ENCODE data around the gene HEATR1.
"Not testable (repeated sequence)": the region's sequence is repeated elsewhere in the genome, so short reads cannot be mapped to it uniquely, and the experiment has no call there.

Gene HEATR1

GRCh38 chr1:236589531-236589930, 14.8 kb downstream of the HEATR1 start:
- no peak for DNase-seq (ENCODE audit: low read depth in 2 of 2)

- DNase-seq (ENCODE audit: low read depth in 2 of 2) = no peak
Measured at GRCh38 chr1:236581528-236581927, 22.8 kb downstream of the HEATR1 start.

- not testable (repeated sequence) for DNase-seq (ENCODE audit: low read depth in 2 of 2)
Measured at GRCh38 chr1:236580404-236580803, 23.9 kb downstream of the HEATR1 start.

GRCh38 chr1:236578661-236579060, 25.7 kb downstream of the HEATR1 start:
- no peak for DNase-seq (ENCODE audit: low read depth in 2 of 2)

GRCh38 chr1:236577041-236577440, 27.3 kb downstream of the HEATR1 start:
- not testable (repeated sequence) for DNase-seq (ENCODE audit: low read depth in 2 of 2)

- no peak for DNase-seq (ENCODE audit: low read depth in 2 of 2)
Measured at GRCh38 chr1:236576004-236576403, 28.3 kb downstream of the HEATR1 start.

- DNase-seq (ENCODE audit: low read depth in 2 of 2) = no peak
Measured at GRCh38 chr1:236575523-236575922, 28.8 kb downstream of the HEATR1 start.

GRCh38 chr1:236568285-236568894, 35.9 kb downstream of the HEATR1 start:
- no peak for DNase-seq (ENCODE audit: low read depth in 2 of 2)

GRCh38 chr1:236565530-236565929, 38.8 kb downstream of the HEATR1 start:
- DNase-seq (ENCODE audit: low read depth in 2 of 2) = no peak

- DNase-seq (ENCODE audit: low read depth in 2 of 2) = no peak
Measured at GRCh38 chr1:236561976-236562375, 42.3 kb downstream of the HEATR1 start.

GRCh38 chr1:236560213-236560771, 44.0 kb downstream of the HEATR1 start:
- no peak for DNase-seq (ENCODE audit: low read depth in 2 of 2)

- DNase-seq (ENCODE audit: low read depth in 2 of 2) = no peak
Measured at GRCh38 chr1:236558846-236559245, 45.5 kb downstream of the HEATR1 start.

- DNase-seq (ENCODE audit: low read depth in 2 of 2) = no peak
Measured at GRCh38 chr1:236558081-236558480, 46.2 kb downstream of the HEATR1 start.

GRCh38 chr1:236556606-236557005, 47.7 kb downstream of the HEATR1 start:
- no peak for DNase-seq (ENCODE audit: low read depth in 2 of 2)

GRCh38 chr1:236553370-236553769, 50.9 kb downstream of the HEATR1 start:
- DNase-seq (ENCODE audit: low read depth in 2 of 2) = no peak

- DNase-seq (ENCODE audit: low read depth in 2 of 2) = no peak
Measured at GRCh38 chr1:236552901-236553300, 51.4 kb downstream of the HEATR1 start.

- no peak for DNase-seq (ENCODE audit: low read depth in 2 of 2)
Measured at GRCh38 chr1:236552096-236552495, 52.2 kb downstream of the HEATR1 start.

- DNase-seq (ENCODE audit: low read depth in 2 of 2) = no peak
Measured at GRCh38 chr1:236550961-236551851, 53.1 kb downstream of the HEATR1 start.

GRCh38 chr1:236548452-236548851, 55.9 kb downstream of the HEATR1 start:
- DNase-seq (ENCODE audit: low read depth in 2 of 2) = no peak

GRCh38 chr1:236545621-236546169, 58.6 kb downstream of the HEATR1 start:
- no peak for DNase-seq (ENCODE audit: low read depth in 2 of 2)

- no peak for DNase-seq (ENCODE audit: low read depth in 2 of 2)
Measured at GRCh38 chr1:236543065-236543669, 61.1 kb downstream of the HEATR1 start.

- DNase-seq (ENCODE audit: low read depth in 2 of 2) = no peak
Measured at GRCh38 chr1:236541710-236542109, 62.6 kb downstream of the HEATR1 start.
